Measurements from ENCODE around the gene GRXCR2.

GRCh38 chr5:145829708-145830361, 43.0 kb downstream of the GRXCR2 start:
- TF ChIP-seq CTCF (IDR thresholded peaks at IDR 0.05) (no peak), POLR2AphosphoS5 (IDR thresholded peaks at IDR 0.05) (no peak), POLR2A (IDR thresholded peaks at IDR 0.05) (no peak)

Measured in prostate gland (tissue), 2 donors.